Activated effector memory CD4-positive, alpha-beta T cell treated with Interleukin-2 at 50 U/mL for 16 hours (primary cell): ENCODE measurements around the gene KRT80.

Experiments used
- DNase-seq: peaks from one replicate; pipeline ENCODE4 v3.0.0-alpha.2; 2020

Gene KRT80

DNA sequence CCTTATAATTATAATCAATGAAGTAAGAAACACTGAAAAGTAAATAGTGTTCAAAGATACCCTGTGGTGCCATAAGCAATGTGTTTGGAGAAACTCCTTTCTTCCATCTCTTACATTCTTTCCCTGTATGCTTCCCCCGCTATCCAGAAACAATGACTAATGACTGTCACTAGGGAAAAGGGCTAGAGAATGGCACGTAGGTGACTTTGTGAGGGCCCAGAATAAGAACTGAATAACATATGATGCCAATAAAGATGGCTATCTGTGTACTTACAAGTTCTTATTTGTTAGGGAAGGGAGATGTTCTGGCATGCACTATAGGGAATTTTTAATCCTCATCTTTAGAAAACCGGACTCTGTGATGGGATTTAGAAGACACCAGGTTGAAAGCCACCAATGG lies 36.6 kb upstream of the KRT80 start:
- no peak for DNase-seq

DNA sequence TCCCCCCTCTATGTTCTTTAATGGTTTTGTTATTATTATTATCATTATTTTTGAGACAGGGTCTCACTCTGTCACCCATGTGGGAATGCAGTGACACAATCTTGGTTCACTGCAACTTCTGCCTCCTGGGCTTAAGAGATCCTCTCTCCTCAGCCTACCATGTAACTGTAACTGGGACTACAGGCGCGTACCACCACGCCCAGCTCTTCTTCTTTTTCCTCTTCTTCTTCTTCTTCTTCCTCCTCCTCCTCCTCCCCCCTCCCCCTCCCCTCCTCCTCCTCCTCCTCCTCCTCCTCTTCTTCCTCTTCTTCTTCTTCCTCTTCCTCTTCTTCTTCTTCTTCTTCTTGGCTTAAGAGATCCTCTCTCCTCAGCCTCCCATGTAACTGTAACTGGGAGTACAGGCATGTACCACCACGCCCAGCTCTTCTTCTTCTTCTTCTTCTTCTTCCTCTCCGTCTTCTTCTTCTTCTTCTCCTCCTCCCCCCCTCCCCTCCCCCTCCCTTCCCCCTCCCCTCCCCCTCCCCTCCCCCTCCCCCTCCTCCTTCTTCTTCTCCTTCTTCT lies 35.9 kb upstream of the KRT80 start:
- DNase-seq = no peak

DNA sequence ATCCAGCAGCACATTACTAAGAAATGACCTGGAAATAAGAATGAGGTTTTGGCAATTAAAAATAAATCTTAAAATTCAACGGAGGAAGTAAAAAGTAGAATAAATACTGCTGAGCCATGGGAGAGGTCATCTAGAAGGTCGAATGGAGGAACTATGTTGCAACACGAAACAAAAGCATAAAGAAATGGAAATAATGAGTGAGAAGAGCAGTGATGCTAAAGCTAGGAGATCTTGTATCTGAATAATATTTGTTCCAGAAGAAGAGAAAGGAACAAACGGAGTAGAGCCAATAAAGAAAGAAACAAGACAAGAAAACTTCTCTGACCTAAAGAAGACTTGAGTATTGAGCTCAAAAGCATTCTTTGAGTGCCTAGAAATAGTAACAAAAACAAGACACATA lies 34.6 kb upstream of the KRT80 start:
- DNase-seq = no peak

DNA sequence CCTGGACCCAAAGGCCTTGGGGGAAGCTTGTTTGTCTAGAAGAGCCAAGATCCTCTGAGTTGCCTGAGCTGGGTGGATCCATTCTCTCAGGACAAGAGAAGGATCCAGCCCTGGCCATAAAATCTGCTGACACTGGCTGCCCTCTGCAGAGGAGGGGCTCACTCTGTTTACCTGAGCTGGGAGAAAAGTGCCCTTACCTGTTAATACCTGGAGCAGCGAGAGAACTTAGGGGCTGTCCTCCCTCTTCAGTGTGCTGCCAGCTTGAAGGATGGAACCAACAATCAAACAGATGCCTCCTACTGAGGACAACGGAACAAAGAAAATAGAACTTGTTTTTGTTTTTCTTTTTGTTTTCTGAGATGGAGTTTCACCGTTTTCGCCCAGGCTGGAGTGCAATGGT lies 33.9 kb upstream of the KRT80 start:
- no peak for DNase-seq

DNA sequence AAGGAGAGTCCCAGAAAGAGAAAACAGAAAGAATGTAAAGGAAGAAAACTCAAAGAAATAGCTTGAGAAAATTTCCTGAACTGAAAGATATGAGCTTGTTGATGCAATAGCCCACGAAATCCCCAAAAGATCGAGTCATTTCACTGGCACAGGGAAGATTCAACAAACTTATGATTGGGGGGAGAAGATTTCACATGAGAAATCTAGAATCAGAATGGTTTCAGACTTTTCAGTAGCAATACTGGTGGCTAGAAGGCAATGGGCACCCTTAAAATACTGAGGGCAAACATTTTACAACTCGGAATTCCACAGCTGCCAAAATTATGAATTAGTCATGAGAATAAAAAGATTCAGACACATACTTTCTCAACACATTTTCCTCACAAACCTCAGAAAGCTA lies 32.3 kb upstream of the KRT80 start:
- no peak for DNase-seq

DNA sequence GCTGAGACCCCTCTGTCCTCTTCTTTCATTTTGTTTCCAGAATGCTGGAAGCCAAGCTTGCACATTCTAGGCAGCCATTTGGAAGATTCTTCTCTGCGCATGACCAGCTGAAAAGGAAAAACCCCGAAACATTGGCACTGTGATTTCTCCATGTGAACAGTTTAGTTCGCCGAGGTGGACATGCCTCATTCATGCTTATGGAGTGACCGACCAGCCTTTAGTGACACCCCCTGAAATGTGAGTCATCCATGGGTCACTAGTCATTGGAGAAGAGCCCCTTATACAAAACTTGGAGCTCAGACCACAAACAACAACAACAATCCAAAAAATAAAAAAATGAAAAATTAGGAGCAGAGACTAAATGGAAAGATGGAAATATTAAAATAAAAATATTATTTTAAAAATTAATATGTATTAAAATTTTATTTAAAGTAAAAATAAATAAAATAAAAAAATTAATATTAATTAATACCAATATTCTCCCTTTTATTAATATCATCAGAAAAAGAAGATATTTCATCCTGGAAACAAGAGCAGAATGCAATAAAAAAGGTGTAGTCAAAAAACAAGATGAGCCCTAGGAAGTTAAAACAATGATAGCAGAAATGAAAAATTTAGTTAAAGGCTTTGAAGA lies 31.7 kb upstream of the KRT80 start:
- no peak for DNase-seq

DNA sequence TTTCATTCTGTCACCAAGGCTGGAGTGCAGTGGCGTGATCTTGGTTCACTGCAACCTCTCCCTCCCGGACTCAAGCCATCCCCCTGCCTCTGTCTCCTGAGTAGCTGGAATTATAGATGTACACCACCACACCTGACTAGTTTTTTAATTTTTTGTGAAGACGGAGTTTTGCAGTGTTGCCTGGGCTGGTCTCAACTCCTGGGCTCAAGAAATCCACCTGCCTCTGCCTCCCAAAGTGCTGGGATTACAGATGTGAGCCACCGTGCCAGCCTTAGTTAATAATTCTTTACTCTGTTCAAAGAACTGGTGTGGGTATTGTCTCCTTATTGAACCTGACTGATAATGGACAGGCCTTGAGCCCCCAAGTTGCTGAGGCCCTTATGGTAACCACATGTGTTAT lies 30.9 kb upstream of the KRT80 start:
- DNase-seq = no peak

DNA sequence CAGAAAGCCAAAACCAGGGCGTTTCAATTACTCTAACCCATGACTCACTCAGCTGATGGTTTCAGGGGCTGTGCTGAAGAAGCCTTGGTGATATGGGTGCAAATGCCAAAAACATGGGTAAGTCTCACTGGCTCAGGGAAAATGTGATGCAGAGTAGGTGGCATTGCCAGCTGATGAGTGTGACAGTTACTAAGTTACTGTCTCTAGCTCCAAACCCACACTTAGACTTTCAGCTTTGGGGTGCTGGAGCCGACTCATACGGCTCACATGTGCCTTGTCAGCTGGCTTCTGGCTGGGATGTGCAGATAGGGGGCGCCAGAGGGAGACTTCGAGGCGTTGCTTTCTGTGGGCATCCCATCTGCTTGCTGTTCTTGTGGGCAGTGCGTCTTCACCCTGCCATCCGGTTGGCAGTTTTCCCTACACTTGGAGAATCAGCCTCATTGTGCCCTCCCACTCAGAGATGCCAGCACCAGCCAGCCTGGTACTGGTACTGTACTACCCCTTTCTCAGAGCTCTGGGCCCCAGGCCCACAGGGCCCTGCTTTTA lies 30.2 kb upstream of the KRT80 start:
- DNase-seq = peak; percentile 35

DNA sequence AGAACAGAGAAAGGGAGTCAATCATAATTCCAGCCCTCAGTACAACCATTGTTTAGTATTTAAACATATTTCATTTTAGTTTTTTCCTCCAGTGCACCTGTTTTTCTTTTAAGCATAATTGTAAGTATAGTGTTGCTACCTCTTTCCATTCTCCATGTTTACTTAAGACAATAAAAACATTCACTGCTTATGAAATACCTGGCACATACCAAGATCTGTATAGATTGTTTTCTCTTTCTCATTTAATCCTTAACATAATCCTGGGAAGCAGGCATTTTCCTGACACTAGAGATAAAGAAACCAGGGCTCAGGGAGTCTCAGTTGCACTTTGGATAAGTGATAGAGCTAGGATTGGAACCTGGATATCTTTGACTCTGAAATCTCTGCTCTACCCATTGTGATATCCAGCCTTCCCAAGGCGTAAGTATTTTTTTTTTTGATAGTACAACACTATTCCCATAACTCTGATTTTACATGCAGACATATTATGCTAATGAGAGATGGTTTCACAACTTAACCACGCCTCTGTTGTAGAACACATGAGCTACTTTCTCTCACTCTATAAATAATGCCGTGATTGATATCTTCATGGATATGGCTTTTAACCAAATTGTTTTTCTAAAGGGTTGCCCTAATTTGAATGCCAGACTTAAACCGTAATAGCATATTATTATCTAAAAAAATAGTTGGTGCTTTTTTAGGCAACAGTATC lies 29.4 kb upstream of the KRT80 start:
- DNase-seq = no peak

DNA sequence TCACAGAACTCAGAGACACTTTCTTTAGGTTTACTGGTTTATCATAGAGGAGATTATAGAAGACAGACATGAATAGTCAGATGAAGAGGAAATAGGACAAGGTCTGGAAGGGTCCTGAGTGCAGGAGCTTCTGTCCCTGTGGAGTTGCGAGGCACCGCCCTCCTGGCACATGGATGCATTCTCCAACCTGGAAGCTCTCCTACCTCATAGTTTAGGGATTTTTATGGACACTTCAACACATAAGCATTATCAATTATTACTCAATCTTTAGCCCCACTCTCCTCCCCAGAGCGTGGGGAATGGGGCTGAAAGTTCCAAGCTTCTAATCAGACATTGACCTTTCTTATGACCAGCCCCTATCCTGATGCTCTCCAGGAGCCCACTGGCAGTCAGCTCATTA lies 28.7 kb upstream of the KRT80 start:
- no peak for DNase-seq

DNA sequence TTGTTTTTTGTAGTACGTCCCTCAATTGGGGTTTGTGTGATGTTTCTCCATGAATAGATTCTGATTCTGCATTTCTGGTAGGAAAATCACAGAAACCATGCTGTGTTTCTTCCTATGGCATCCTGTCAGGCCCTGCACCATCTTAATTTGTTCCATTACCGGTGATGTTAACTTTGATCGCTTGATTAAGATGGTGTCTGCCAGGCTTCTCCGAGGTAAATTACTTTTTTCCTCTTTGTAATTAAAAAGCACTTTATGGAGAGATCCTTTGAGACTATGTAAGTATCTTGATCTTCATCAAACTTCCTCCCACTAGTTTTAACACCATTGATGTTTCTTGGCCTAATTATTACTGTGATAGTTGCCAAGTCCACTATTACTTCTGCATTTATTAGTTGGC lies 26.2 kb upstream of the KRT80 start:
- no peak for DNase-seq

DNA sequence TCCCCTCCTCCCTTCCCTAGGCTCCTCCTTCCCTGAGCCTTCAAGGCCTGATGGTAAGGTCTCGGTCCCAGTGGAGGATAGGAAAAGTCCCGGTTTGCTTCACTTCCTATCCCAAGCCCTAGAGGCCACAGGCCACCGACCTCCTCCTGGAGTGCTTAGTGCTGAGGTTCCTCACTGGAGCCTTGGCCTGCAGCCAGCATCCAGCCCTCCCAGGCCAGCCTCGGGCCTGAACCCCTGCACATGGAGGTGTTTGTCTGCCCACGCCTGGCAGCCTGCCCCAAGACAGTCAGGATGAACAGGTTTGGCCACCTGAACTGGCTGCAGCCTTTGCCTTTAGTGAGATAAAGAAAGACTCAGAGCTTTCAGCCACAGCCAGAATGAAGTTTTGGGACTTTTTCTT lies 25.4 kb upstream of the KRT80 start:
- no peak for DNase-seq

DNA sequence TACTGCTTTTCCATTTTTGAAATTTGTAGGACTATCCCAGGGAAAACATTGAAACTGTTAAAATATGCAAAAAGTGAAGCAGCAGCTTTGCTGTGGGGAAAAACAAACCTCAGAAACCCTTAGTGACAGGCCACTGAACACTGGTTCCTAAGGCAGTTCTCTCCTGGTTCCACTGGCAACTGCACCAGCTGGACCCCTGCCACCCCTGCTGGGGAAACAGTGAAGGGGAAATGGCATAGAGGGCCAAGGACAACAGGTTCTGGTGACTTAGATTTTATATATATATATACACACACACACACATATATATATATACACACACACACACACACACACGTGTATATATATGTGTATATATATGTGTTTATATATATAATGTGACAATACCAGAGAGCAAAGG lies 25.0 kb upstream of the KRT80 start:
- DNase-seq = no peak

DNA sequence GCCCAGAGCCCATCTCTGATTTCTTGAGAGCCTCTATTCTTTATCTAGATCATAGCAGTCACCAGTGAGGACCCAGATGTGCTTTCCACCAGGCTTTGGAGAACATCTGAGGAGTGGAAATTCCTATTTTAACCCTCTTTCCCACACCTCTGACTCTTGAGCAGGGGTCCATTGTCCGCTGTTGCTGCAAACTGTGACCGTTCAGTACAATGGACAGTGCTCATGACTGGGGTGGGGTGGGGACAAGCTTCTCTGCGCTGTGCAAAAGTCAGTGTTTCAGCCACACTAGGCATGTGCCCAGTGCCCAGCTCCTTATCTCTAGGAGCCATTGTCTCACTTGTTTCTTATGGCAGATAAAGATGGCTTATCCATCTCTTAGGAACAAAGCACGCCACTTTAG lies 24.3 kb upstream of the KRT80 start:
- no peak for DNase-seq

DNA sequence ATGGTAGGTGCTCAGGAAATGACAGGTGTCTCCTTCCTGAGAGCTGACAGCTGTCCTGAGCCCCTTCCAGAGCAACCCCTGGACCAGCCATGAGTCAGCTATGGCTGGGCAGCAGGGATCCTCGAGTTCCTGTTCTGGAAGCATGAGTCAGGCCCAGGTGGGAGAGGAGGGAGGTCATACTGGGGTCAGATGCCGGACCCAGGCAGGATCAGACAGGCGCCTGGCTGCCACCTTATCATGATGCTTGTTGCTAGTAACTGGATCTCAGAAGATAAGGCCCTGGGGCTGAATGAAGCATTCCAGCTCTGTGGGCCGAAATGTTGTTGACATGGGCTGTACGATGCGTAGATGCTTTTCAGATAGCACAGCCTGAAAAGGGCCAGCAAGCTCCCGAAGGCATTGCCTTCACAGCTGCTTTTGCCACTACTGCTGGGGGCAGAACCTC lies 23.8 kb upstream of the KRT80 start:
- no peak for DNase-seq

DNA sequence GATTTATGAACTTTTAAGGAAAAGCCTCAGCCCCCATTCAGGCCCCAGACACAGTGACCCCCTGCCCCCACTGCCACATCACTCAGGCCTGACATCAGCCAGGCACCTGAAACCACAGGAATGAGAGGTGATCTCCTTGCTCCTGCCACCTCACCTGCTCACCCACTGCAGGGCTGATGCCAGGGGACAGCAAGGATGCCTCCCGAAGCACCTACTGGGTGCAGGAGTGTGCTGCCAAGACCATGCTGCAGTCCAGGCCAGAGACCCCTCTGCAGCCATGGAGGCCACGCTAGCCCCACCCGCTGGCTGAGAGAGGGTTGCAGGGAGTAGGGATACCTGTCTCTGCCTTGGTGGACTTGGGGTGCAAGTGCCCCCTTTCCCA lies 22.6 kb upstream of the KRT80 start:
- no peak for DNase-seq

DNA sequence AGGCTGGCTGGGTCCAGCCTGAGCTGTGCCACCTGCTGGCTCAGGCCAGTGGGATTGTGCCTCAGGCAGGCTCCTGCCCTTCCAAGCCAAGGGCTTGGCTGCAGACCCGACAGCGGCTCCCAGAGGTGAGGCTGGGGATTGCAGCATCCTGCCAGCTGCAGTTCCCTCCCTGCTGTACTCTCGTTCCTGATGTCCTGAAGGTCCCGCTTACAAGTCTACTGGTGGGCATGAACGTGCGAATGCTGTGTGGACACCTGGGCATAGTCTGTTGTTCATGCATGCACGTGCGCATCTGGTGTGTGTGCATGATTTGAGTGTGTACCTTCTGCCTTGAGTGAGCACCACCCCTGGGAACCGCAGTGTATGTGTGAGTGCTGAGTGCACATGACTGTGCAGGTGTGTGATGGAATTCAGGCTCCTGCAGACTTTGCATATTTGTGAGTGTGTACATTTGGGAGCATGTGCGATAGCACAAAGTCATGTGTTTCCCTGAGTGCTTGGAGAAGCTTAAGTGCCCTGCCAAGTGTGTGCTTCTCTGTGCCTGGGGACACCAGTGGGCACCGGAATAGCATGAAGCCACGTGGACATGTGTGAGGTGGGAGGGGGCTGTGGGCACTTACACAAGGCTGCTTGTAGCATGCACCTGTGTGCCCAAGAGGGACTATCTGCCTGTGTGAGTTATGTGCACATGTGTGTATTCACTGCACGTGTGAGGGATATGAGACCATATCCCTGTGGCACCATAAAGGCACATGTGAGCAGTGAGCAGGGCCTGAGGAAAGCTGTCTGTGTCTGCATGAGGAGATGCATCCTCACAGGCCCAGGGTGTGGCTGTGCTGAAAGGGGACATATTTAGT lies 22.0 kb upstream of the KRT80 start:
- DNase-seq = peak; percentile 32

DNA sequence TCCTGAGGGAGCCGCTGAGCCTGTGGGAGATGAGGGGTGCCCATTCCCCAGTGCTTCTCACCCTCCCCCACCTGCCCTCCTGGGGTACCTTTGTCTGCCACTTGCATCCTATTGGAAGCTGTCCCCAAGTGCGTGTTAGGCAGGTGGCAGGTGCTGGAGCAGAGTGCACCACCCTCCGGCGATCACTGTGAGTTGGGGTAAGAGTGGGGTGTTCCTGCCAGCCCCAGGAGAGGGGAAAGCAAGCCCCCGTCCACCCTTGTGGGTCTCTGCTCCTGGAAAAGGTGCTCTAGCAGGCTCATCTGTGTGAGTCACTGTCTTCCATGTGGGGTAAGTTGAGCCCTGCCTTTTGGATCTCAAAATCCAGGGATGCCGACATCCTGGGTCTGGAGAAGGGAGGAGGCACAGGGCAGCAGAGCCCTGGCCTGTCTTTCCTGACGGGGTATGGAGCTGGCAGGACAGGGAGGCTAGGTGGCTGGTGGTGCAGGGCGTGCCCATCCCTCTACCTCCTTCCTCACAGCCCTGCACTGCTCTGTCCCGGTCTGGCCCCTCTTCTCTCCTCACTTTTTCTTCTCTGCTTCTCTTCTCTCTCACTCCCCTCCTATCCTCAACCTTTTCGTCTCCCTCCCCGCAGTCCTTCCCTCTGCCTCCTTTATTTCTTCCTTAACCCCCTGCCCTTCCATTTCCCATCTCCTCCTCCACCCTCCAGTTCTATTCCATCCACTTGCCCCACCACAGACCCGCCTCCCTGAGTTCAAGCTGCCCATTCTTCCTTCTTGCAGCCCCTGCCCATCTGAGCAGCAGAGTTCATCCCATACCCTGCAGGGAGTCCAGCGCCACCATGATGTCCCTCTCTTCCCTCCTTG lies 21.1 kb upstream of the KRT80 start:
- DNase-seq = no peak

DNA sequence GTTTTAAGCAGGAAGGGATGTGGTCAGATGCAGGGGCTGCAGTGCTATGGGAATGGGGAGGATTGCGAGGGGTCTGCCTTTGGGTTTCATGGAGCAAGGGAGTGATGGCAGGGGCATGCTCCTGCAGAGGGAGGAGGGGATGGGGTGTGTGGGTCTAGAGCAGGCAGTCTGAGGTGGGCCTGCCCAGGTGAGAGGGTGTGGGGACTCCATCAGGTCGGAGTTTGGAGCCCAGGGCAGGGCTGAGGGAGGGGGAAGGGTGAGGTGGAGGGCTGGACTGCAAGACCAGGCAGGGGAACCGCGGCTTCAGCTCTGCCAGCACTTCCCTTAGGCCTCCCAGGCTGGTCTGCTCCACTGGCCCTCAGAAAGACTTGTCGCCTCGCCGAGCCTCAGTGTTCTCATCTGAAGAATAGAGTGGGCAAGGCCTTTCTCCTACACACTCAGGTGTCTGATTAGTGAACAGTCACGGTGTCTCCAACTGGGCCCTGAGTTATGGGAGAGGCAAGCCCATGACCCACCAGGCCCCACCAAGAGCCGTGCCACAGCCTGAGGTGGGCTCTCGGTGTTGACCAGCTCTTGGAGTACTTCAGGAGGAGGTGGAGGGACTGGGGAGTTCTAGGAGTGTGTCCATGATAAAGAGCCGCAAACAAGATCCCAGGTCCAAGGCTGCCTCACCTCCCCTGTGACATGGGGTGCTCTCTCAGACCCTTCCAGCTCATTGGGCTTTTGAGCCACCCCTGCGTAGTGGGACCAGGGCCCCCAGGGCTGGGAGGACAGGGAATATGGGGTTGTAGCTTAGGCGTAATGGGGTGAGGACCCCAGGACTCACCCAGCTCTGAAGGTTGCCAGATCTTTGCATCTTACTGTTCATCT lies 20.1 kb upstream of the KRT80 start:
- no peak for DNase-seq

DNA sequence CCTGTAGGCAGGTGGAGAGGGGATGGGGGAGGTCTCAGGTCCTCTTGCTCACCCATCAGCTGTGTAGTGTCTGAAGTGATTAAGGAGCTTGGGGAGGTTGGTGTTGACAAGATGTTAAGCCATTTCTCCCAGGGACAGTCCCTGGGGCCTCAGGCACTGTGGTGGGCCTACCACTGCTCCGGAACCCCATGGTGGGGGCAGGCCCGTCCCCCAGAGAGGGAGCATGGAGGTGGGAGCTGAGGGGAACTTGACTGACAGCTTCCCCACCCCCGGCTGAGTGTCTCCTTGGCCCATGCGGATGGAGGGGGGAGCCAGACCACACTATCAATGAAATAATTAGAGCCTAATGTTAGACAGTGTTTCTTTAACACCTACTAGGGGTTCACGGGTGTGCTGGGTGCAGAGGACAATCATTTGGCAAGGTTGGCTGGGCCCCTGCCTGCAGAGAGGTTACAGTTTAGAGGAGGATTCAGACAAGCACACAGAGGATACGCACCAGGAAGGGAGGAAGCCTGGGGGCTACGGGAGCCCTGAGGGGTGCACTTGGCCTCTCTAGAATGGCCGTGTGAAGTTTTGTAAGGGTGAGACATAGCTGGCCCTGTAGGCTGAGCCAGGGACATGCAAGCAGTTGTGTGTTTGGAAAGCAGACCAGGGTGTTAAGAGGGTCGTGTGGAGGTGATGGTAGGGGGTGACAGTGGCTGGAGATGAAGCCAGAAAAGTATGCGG lies 19.3 kb upstream of the KRT80 start:
- DNase-seq = no peak
